Fibroblast of skin of abdomen (primary cell): ENCODE measurements around the gene SSH3.

Experiments used
- DNase-seq: peaks from one replicate; pipeline ENCODE4 v3.0.0-alpha.2; 2013

SSH3 gene

DNA sequence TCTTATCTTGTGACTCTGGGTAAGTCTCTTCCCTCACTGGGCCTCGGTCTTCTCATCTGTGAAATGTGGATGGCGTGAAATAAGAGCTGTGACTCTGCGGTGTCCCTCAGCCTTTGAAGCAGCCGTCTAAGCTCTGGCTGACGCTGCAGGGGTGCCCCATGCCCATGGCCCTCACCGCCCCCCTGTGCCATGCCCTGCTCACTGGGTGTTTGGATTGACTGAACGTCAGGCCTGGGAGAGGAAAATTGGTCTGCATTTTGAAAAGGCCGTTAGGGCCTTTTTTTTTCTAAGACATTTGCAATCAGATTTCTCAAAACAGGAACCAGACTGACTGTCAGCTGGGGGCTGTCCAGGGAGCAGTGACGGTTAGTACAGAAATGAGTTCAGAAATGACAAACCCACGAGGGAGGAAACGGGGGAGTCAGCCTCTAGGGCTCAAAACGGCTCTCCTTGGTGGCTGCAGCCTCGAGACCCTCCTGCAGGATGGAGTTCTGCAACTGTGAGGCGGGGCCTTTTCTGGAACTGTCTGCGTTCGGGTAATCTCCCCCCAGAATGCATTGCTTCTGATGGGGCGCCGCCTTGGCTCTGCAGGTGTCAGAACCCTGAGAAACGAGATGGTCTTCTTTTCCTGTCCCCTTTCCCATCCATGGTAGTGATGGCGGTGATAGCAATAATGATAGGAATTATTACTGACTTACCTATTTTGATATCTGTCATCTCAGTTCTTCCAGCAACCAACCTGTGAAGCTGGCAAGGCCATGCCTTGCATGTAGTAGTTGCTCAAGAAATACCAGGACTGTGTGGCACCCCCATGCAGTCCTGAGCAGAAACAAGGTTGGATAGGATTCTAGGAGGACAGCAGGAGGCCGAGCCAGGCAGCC lies 35.0 kb upstream of the SSH3 start:
- no peak for DNase-seq

DNA sequence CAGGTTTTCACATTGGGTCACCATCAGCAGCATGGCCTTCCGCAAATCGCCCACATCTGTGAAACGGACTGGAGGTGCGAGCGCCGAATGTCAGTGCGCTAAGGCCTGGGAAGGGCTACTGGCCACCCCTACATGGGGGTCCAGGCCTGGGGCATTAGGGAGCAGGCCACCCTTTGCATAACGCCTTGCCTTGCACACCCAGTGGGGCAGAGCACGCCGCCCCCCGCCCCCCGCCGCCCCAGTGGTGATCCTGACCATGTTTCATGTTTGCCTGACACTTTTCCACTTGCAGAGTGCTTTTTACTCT lies 34.4 kb upstream of the SSH3 start:
- DNase-seq = no peak

DNA sequence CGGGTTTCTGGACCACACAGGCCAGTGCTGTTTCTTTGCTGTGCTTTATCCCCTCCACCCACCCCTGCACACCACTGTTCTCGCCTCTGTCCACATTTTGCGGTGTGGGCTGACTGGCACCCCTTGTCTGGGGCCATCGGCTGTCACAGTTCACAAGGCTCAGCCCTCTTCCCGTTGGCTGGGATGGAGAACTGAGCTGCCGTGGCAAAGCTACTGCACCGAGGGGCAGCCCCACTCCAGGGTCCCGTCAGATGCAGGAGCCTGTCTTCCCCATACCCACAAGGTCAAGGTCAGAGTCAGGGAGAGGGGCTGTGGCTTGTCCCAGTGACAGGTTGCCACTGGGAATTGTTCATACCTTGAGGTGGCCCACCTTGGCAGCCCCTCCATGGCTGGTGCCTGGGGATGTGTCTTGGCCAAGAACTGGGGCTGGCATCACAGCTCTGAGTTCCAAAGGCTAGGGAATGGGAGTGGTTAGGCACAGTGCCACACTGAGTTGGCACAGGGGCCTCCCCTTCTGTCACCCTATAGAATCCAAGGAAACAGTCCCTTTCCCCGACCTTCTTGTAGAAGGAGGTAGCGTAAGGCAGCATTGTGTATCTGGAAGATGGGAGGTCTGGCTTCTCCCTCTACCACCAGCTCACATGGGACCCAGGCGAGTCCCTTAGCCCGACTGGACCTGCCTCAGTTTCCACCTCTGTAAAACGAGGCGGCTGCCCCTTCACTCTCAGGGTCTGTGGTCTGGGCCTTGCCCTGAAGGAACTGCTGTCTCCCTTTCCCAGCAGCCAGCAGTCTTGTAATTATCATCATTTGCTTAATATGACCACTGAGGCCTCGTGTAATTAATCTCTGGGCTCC lies 33.7 kb upstream of the SSH3 start:
- no peak for DNase-seq

DNA sequence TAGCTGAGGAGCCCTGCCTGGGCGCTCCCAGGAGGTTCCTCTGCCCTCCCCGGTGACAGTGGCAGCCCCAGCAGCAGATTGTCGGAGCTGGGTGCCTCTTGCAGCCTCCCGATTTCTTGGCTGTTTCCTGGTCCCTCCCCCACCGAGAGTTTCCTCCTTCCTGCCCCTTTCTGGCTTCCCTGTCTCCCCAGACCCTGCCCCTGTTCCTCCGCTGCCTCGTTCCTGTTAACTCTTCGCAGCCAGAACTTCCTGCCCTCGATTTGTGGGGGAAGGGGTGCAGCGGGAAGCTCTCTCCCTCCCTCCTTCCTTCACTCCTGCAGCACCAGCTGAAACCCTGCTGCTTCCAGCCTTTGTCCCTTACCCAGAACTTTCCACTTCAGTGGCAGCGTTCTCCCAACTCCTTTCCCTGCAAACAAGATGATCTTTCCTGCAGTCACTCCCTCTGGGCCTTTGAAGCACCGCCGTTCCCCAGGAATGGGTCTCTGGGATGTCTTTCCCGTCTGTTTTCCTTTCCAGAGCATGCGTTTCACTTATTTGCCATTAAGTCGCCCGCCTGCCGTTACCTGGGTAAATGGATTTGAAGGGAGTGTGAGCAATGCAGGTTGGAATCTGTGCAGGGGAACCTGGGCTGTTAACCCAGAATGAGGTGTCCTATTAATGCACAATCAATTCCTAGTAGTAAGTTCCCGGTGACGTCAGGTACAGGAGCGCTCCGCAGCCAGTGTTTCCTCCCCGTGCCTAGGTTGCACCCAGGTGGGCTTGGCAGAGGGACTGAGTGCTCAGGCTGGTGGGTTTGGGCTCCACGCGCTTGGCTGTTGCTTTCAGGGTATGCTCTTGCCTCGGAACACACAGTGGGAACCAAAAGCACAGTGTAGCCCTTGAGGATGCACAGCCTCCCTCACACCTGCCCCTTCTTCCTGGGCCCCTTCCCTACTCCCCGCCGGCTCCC lies 32.8 kb upstream of the SSH3 start:
- peak; percentile 16 for DNase-seq

DNA sequence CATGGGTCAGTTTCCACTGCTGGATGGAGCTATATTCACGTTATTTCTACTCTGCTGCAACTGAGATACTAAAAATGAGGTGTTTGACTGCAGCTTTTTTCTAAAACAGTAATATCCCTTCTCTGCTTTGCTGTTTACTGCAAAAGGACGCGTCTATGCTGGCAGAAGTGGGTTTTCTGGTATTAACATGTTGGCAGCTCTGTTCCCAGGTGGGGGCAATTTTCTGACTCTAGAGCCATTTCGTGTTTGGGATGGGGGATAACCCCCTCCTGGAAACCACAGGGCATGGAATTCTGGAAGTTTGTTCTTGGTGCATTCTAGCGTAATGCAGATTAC lies 32.2 kb upstream of the SSH3 start:
- no peak for DNase-seq

DNA sequence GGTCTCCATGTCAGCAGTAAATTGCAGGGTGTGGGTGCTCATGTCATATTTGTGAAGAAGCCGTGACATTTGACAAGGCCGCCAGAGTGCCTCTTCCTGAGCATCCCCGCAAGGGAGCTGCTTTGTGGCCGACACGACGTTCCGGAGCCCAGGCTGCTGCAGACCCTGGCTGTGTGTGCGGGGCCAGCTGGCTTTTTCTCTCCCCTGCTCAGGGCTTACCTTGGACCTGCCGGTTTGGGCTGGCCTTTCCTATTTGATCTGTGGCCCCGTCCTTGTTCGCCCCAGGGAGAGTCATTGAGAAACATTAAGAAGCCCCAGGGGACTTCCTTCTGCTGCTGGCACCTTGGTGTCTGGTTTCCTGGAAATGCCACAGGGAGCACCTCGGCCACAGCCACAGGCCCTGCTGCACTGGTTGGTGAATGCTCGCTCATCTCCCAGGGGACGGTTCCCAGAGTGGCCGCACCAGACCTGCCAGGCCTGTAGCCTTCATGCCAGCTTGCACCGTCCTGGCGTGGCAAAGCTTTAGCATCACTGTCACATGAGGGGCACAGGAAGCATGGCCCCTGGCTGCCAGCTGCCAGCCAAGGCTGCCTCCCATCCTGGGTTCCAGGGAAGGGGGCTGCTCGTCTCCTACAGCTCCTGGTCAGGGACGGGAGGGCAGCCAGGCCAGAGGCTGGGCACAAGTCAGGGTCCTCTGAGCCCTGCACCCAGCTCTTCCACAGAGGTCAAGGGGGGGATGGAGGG lies 31.6 kb upstream of the SSH3 start:
- DNase-seq = no peak

DNA sequence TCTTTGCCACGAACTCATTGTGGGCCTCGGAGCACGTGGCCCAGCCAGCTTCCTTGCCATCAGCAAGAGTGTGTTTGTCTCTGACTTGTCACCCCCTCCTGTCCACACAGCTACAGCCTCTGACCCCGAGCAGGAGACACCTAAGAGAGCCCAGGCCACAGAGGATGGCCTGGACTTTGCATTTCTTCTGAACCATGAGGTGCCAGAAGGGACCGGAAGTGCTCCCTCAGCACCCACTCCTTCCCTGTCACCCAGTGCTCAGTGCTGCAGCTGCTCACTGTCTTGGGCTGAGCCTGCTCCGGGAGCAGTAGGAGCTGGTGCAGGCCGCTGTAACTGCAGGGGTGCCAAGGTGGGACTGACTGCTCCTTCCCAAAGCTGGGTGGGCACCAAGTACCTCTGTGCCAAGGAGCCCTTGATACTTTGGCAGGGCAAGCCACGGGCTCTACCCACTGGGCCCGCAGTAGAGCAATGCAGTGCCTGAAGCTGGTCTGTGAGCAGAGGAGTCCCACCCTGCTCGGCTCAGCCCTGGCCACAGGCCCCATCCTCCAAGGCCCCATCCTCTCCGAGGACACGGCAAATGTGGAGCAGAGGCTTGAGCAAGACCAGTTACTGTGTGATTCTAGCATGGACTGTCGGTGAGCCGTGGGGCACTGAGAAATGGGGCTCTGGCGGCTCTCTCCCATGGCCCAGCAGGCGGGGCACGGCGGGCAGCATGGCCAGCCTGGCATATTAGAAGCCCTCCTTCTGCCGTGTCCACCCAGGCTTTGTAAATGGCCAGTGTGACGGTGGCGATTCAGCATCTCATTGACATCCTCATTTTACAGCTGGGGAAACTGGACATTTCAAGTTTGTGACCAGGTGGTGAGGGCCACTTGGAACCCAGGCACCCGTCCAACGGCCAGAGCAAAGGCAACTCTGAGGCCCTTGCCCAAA lies 30.7 kb upstream of the SSH3 start:
- no peak for DNase-seq

DNA sequence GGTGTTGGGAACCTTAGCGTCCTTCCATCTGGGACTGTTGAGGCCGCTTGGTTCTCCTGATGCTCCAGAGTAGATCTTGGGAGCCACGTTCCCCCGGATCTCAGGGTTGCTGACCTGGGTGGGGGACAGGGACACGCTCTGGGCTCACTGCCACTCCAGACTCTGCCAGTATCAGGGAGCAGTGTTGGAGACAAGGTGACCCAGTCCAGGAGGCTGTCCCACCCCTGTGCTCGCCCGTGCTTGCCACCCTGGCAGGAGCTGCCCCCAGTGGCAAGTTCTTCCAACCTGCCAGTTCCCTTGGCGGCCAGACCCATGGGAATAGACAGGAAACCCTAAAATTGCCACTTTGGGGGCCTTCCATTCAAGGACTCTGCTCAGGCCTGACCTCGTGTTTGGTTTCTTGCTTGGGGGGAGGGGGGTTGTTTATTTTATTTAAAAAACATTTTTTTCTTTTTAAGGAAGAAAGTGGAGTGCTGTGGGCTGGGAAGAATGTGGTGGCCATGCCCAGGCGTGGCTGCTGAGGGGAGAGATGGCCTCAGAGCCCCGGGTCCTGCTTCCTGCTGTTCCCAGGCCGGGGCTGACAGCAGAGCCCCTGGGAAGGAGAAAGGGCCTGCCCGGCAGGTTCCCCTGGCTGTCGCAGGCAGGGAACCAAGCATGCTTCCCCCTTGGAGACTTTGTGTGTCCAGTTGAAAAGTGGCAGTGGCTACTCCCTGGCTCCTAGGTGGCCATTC lies 29.9 kb upstream of the SSH3 start:
- no peak for DNase-seq

DNA sequence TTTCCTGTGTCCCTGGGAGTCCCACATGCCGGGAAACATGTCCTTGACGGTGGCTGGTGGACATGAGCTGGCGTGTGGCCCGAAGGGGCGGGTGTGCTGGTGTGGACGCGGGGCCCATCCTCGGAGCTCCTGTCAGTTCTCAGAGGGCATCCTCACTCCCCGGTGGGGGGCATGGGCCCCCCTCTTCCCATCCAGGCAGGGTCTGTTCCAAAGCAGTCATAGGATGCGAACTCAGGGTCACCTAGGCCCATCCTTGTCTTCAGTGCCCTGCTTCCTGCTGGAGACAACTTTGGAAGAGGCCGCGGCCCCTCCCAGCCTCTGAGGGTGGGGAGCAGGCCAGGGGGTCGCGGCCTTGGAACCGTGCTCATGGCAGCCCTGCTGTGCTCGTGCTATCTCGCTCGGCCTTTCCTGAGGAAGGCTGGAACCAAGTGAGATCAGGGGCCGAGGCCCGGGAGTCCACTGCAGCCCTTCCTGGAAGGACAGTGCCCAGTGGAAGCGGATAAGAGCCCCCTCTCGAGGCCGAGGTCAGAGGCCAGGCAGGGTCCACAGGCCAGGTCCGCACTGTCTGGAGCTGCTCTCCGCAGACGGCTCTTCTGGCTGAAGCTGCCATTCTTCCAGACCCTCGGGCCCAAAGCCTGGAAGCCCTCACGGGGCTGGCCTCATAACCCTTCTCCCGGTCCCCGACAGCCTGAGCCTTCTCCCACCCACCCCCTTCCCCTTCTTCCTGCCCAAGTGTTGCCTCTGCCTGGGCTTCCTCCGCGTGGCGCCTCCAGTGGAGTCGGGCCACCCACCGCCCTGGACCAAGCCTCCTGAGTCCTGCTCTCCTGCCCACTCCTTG lies 28.3 kb upstream of the SSH3 start:
- no peak for DNase-seq

DNA sequence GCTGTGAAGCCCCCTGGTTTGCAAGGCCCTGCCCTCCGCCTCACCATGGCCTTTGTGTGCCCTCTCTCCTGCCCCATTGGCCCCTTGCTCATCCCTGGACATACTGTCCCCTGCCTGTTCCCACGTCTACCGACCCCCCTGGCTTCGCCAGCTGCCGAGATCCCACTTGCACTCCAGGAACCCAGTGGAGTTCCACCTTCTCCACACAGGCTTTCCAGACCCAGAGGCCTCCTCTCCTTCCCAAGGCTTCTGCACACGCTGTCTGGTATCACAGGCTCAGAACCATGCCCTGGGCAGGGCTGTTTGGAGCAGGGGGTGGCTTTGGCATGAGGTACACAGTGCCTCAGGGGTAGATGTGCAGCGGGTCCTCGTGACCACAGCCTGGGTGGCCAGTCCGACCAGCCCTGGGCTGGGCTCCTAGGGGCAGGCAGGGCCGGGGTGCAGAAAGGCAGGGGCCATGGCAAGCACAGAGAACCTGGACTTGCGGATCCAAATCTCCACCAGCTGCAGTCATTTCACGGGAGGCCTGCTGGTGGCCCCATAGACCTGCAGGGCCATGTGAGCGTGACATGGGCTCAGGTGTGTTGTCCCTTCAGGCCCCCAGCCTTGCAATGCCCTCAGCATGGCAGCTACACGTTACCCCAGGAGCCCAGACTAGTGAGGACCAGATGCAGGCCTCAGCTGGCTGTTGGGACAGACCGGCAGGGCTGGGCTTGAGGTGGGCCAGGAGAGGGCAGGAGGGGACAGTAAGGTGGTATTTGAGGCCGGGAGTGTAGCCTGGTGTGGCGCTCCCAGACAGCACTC lies 27.5 kb upstream of the SSH3 start:
- DNase-seq = no peak

DNA sequence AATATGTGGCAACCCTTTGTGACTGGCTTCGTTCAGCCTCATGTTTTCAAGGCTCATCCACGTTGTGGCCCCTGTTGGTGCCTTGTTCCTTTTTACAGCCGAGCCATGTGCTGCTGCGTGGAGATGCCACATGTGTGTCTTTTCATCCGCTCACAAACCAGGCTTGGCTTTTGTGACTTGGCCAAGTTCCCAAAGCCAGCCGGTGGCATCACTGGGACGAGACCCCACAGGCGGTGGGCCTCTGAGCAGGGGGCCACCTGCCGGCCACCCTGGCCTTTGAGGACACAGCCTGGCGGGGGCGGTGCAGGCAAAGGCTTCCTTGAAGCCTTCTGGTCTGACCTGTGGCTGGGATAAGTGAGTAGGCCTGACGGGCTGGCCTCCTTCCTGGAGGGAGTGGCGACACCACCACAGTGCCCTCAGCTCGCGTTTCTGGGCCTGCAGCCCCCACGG lies 26.5 kb upstream of the SSH3 start:
- DNase-seq = peak; percentile 29

DNA sequence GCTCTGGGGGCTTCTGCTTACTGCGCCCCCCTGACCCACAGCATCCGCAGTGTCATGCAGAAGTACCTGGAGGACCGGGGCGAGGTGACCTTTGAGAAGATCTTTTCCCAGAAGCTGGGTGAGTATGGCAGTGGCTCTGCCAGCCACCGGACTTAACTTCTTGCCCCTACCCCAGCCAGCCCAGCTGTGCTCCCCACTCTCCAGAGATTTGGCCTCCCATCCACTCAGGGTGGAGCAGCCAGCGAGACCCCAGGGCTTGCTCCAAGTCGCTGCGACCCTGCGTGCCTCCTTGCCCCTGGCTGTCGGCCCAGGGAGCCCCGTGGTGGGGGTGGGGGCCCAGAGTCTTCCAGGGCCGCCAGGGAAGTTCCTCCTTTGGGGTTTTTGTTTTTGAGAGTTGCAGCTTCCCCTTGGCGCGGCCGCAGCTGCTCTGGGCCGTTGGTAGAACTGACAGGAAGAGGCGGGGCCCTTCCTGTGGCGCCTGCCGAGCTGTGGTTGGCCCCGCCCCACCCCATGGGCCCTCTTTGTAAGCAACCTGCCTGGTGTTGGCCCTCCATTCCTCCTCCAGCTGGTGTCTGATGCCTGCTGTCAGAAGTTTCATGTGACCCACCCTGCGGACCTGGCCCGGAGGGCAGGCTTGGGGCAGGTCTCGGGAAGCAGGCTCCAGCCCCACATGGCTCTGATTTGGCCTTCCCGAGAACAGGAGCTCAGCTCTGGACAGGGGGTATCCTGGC lies 25.9 kb upstream of the SSH3 start:
- peak; percentile 70 for DNase-seq

DNA sequence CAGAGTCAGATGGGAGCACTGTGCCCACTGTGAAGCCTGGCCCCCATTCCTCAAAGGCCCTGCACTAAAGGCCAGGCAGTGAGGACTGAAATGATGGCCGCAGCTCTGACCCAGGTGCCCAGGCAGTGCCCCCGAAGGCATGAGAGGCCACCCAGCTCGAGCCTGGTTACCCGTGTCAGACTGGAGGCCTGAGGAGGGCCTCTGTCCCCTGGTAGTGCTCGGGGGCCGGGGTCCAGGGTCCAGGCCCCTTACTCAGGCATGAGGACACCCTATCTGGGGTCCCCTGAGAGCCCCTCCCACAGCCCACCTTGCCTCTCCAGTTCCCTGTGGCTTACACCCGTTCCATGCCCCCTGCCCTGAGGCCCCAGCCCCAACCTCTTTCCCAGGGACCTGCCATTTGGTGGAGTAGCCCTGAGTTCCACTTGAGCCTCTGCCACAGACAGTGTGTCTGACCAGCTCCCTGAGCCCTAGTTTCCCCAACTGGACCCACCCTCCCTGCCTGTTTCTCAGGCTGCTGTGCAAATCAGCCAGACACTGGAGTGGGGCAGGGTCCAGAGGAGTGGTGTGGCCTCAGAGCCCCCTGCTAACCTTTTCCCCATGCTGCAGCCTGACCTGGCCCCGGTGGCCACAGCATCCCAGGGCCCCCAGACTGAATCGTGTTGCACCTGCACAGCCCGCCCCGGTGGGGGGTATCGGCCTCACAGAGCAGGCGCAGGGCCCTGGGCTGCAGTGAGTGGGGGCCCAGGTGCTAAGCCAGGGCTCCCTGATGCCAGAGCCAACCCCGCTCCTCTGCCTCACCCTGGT lies 25.0 kb upstream of the SSH3 start:
- no peak for DNase-seq

DNA sequence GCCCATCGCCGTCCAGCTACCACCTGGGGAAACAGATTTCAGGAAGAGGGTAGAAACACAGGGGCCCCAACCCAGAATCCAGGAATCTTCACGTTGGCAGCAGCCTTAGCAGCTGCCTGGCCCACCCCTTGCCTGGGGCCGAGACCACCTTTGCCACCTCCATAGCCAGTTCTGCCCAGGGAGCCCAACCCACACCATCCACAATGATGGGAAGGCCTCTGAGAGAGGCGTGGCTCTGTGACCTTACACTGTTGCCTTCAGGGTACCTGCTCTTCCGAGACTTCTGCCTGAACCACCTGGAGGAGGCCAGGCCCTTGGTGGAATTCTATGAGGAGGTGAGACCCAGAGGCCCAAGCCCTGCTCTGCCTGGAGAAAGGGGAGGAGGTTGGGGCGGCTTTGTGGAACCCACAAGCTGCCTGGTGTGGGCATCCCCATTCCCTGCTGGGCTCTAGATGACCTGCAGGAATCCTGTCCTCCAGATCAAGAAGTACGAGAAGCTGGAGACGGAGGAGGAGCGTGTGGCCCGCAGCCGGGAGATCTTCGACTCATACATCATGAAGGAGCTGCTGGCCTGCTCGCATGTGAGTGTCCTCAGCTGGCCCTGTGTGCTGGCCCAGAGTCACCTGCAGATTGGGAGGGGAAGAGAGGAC lies 24.3 kb upstream of the SSH3 start:
- DNase-seq = no peak

DNA sequence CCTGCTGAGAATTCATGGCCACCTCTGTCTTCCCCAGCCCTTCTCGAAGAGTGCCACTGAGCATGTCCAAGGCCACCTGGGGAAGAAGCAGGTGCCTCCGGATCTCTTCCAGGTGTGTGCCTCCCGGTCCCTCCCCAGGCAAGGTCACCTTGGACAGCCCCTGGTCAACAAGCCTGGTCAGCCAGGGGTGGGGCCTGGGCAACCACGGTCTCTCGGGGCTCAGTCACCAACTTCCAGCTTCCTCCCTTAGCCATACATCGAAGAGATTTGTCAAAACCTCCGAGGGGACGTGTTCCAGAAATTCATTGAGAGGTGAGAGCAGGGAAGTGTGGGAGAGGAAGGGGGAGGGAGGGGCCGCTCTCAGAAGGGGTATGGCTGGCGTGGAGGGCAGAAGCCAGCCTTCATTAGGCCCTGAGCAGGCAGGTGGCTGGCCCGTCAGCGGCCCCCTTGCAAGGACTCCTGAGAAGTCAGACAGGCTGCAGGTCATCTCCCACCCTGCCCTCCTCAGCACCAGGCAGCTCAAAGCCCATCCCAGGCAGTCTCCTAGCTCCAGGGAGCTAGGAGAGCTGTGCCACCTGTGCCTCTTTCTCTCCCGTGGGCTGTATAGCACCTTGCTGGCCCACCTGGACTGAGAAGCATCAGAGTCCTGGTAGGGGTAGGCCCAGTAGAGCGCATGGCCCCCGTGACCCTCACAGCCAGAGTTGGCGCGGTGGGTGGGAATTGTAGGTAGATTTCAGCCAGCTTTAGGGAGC lies 23.6 kb upstream of the SSH3 start:
- DNase-seq = no peak
